GM19468 (cell line): ENCODE data around the gene STX1B.

Experiments used
- ATAC-seq: cut with Tn5 transposase; IDR thresholded peaks from one replicate; pipeline ENCODE4 v1.9.1; 2021; ENCODE audit warnings: mild to moderate bottlenecking, moderate library complexity, moderate number of reproducible peaks; ENCODE audit not compliant: unreplicated experiment; ENCODE audit errors: extremely low read depth

STX1B gene

DNA sequence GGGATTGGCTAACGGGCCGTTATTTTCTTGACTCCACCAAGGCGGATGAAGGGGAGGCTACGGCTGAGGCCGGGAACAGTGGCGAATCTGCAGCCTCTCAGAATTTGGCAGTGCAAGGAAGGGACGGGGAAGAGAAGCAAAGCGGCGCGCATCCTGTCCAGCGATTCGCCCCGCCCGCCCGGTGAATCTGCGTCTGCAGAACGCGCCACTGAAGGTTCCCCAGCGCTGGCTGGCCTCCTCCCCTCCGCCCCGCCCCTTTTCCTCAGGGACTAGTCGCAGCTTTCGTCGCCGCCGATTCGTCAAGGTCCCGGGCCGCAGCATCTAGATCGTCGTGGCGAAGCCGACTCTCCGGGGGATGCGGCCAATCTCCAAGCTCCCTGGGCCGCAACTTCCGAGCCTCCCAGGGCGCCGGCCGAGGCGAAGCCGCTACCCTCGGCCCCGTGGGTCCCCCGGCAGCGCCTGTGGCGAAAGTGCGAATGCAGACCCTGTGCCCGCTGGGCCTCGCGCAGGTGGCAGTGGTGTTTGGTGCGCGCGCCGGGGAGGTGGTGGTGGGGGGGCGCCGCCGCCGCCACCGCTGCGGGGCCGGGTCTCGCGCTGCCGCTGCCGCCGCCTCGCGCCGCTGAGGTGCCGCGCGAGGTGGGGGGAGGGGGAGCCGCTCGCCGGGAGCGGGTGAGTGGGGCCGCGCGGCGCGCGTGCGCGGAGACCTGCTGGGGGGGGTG lies 52.8 kb downstream of the STX1B start, which contains the start of gene SETD1A:
Gene SETD1A (plus strand): TSS at position 299 of the 719 bp plus-strand sequence. CDS start 978 bp downstream, outside the sequence.
- ATAC-seq = peak; percentile 25

GRCh38 chr16:30956601-30957455 lies 53.6 kb downstream of the STX1B start:
- no peak for ATAC-seq

GRCh38 chr16:30954993-30955392 lies 55.4 kb downstream of the STX1B start:
- ATAC-seq = no peak

GRCh38 chr16:30953511-30954124 lies 56.8 kb downstream of the STX1B start:
- peak; percentile 19 for ATAC-seq

- ATAC-seq = no peak
Observed at GRCh38 chr16:30953111-30953510, 57.3 kb downstream of the STX1B start.

DNA sequence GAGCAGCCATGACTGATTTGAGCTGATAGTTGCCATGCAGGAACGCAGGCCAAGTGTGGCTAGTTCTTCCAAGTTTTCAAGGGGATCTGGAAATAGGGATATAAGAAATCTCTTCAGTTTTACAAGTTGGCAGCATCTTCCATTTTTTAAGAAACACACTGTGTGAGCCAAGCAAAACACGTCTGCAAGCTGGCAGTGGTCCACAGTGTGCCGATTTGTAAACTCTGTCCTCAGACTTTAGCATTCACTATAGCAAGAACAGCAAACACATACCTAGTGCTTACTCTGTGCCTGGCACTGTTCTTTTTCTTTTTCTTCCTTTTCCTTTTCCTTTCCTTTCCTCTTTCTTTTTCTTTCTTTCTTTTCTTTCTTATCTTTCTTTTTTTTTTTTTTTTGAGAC lies 58.7 kb downstream of the STX1B start:
- no peak for ATAC-seq

- no peak for ATAC-seq
Observed at GRCh38 chr16:30951193-30951592, 59.2 kb downstream of the STX1B start.

- no peak for ATAC-seq
Observed at GRCh38 chr16:30950516-30951065, 59.8 kb downstream of the STX1B start.

DNA sequence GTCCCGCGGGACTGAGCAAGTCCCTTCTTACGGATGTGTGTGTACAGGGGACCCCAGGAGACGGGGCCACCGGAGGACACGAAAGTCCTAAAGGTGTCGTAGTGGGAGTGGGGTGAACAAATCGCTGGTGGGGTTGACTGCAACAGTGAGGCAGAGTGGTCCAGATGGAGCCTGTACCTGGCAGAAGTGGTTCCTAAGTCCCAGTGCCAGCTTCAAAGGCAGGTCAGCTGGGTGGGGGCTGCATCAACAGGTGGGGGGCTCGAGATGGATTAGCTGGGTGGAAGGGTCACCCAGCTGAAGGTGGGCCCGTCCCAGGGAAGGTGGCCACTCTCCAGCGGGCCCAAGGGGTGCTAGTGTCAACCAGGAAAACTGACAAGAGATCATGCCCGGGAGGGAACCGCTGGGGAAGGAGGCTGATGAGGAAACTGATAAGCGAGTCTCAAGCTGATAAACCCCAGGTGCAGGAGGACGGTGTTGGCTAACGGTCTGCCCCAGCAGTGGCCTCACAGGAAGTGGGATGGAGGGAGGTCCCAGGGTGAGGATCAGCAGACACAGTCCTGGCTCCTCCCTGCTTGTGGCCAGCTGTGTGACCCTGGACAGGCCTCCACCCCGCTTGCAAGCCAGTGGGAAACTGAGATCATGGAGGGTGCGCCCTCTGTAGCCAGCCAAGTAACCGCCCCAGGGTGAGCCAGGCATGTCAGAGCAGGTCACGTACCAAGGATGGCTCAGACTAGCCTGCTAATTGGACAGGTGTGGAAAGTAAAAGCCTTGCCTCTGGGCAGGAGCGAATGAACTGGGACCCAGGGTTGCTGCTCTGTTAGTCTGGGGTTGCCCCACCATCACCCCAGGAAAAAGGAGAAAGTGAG lies 60.6 kb downstream of the STX1B start:
- ATAC-seq = no peak

- peak; percentile 29 for ATAC-seq
Observed at GRCh38 chr16:30948667-30949649, 61.5 kb downstream of the STX1B start, which contains the start of gene ORAI3. Gene ORAI3 (plus strand): TSS chr16:30949068. CDS start chr16:30949290, 222 bp downstream.

GRCh38 chr16:30947859-30948666 lies 62.4 kb downstream of the STX1B start:
- no peak for ATAC-seq

- no peak for ATAC-seq
Observed at GRCh38 chr16:30947541-30947858, 62.9 kb downstream of the STX1B start.

GRCh38 chr16:30946671-30947540 lies 63.5 kb downstream of the STX1B start:
- ATAC-seq = no peak

DNA sequence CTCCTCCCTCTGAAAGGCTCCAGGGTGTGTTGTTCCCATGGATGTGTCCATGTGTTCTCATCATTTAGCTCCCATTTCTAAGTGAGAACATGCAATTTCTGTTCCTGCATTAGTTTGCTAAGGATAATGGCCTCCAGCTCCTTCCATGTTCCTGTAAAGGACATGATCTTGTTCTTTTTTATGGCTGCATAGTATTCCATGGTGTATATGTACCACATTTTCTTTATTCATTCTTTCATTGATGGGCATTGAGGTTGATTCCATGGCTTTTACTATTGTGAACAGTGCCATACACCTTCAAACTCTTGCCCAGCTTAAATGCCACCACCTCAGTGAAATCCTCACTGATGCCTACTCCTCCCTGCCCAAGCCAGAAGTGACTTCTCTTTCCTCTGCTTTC lies 66.1 kb downstream of the STX1B start:
- no peak for ATAC-seq

GRCh38 chr16:30942426-30942806 lies 68.0 kb downstream of the STX1B start:
- no peak for ATAC-seq

GRCh38 chr16:30941600-30942425 lies 68.6 kb downstream of the STX1B start:
- peak; percentile 81 for ATAC-seq
